Activated CD8-positive, alpha-beta T cell treated with anti-CD3 and anti-CD28 coated beads for 36 hours (primary cell): ENCODE data around the gene SNRNP48. TPM values are rescaled to one million over a fixed set of nuclear protein-coding genes. Genes with fewer than 3 reads are reported as not detected.

ENCODE experiments used
- ATAC-seq: fragments of 200-7000 bp; cut with Tn5 transposase; one replicate; pipeline ENCODE4 v1.10.0; 2021; ENCODE audit warnings: mild to moderate bottlenecking, moderate library complexity
- CTCF ChIA-PET: fragments of 350-600 bp; sonication (Branson Sonifier 250); formaldehyde crosslinking; loops from one replicate; lab custom pipeline; 2021; ENCODE audit warnings: antibody characterized with exemption; lab: Charles Lee
- POLR2A ChIA-PET: fragments of 350-600 bp; sonication (Branson Sonifier 250); formaldehyde crosslinking; loops from one replicate; lab custom pipeline; 2021; ENCODE audit warnings: antibody characterized with exemption; lab: Charles Lee
- DNase-seq: peaks from one replicate; pipeline ENCODE4 v3.0.0-alpha.2; 2020
- H3K27ac Mint-ChIP-seq: one replicate; pipeline ENCODE4 v1.8.0; 2021; ENCODE audit warnings: mild to moderate bottlenecking, mixed read lengths
- H3K27me3 Mint-ChIP-seq: one replicate; pipeline ENCODE4 v1.8.0; 2021; ENCODE audit warnings: mixed read lengths
- H3K36me3 Mint-ChIP-seq: one replicate; pipeline ENCODE4 v1.8.0; 2021; ENCODE audit warnings: low read depth, mixed read lengths
- H3K4me1 Mint-ChIP-seq: one replicate; pipeline ENCODE4 v1.8.0; 2021; ENCODE audit warnings: low read depth, mixed read lengths
- H3K4me3 Mint-ChIP-seq: one replicate; pipeline ENCODE4 v1.8.0; 2021; ENCODE audit warnings: mild to moderate bottlenecking, moderate library complexity, mixed read lengths
- H3K9me3 Mint-ChIP-seq: one replicate; pipeline ENCODE4 v1.8.0; 2021; ENCODE audit warnings: mixed read lengths
- CTCF ChIP-seq: fragments of 200-600 bp; IDR thresholded peaks from one replicate; pipeline ENCODE4 v1.8.0; 2022; ENCODE audit warnings: antibody characterized with exemption, mild to moderate bottlenecking
- intact Hi-C: fragments of 100-400 bp; cut with micrococcal nuclease; formaldehyde crosslinking; loops from one replicate; pipeline ENCODE4 v1.10.0; 2022
- total RNA-seq, 2 experiments: library from RNA; stranded (reverse); gene quantifications; one replicate each; pipeline ENCODE4 v1.2.3, GENCODE V29; 2021

Gene SNRNP48
- total RNA-seq, 2 experiments from 2014 or later = 19.8 to 22.4 TPM

DNA sequence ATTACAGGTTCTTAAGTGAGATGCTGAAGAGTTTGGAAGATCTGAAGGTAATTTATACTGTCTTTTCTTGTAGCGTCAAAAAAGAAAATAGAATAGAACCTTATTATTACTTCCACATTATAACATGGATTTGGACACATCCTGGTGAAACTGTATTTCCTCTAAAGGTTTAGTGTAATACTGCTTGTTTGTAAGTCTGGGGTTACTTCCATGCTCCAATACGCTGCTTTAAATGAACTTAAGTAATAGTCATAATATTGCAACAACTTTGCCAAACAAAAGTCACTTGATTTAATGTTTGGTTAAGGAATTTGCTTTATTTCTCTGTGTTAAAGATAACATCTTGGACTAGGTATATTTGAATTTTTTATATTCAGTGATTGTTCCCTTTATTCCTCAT, 11.5 kb upstream of the SNRNP48 start:
- Mint-ChIP-seq H3K4me3 (no peak overlapping the region), H3K27ac (no peak overlapping the region), H3K27me3 (peaks cover 9% of the 10 kb centered on the region), H3K9me3 (no peaks in the 10 kb centered on the region), H3K4me1 (no peaks in the 10 kb centered on the region), H3K36me3 (no peaks in the 10 kb centered on the region)
- TF ChIP-seq CTCF = no peak
- intact Hi-C loops = no loop called here
- ChIA-PET CTCF (interaction anchor here (1.4 kb wide), 1 partner anchor 11 kb away, joined by 4 read pairs; the partner anchor contains the start of gene SNRNP48), POLR2A (no interaction called here)
- no peak for ATAC-seq
- no peak for DNase-seq

DNA sequence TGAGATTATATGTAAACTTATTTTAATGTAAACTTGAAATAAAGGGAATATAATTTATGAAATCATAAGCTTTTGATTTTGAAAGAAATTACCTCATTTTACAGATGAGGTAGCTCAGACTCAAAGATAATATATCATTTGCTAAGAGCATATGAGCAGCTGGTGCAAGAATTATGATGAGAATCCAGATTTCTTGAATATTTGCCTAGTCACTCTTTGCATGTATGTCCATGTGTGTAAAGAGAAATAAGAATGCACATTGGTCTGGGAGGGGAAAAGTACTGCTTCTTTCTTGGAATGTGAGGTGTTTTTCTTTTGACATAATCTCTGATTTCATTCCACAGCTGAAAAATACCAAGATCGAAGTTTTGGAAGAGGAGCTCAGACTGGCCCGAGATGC, 11.1 kb upstream of the SNRNP48 start:
- H3K4me1 Mint-ChIP-seq = no peaks in the 10 kb centered on the region
- ChIA-PET CTCF (interaction anchor here (1.4 kb wide), 1 partner anchor 11 kb away, joined by 4 read pairs; the partner anchor contains the start of gene SNRNP48), POLR2A (no interaction called here)
- no peaks in the 10 kb centered on the region for H3K9me3 Mint-ChIP-seq
- no peak for DNase-seq
- intact Hi-C loops = no loop called here
- H3K27ac Mint-ChIP-seq = no peak overlapping the region
- no peak overlapping the region for H3K4me3 Mint-ChIP-seq
- no peak for ATAC-seq
- H3K36me3 Mint-ChIP-seq = no peaks in the 10 kb centered on the region
- TF ChIP-seq CTCF = no peak
- peaks cover 9% of the 10 kb centered on the region for H3K27me3 Mint-ChIP-seq

- Mint-ChIP-seq H3K4me3 (no peak overlapping the region), H3K9me3 (no peaks in the 10 kb centered on the region), H3K27me3 (peaks cover 7% of the 10 kb centered on the region), H3K36me3 (no peaks in the 10 kb centered on the region), H3K4me1 (no peaks in the 10 kb centered on the region), H3K27ac (no peak overlapping the region)
- POLR2A ChIA-PET = interaction anchor here (0.7 to 1.2 kb wide), 2 partner anchors 10 to 39 kb away, joined by 3 read pairs; partner anchors contain the start of genes DSP and SNRNP48
- DNase-seq (no peak), ATAC-seq (no peak)
- TF ChIP-seq CTCF = no peak
- intact Hi-C loops = no loop called here
- CTCF ChIA-PET = interaction anchor here (1.4 kb wide), 1 partner anchor 10 kb away, joined by 4 read pairs; the partner anchor contains the start of gene SNRNP48
Observed at GRCh38 chr6:7579851-7580250, 10.1 kb upstream of the SNRNP48 start.

DNA sequence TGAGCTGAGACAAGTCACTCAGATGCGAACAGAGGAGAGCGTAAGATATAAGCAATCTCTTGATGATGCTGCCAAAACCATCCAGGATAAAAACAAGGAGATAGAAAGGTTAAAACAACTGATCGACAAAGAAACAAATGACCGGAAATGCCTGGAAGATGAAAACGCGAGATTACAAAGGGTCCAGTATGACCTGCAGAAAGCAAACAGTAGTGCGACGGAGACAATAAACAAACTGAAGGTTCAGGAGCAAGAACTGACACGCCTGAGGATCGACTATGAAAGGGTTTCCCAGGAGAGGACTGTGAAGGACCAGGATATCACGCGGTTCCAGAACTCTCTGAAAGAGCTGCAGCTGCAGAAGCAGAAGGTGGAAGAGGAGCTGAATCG, 9.5 kb upstream of the SNRNP48 start:
- H3K27ac Mint-ChIP-seq = no peak overlapping the region

More for the DNA sequence above, 9.5 kb upstream of the SNRNP48 start:
- ATAC-seq (no peak), DNase-seq (no peak)
- Mint-ChIP-seq H3K27me3 (peaks cover 6% of the 10 kb centered on the region), H3K36me3 (no peaks in the 10 kb centered on the region), H3K9me3 (no peaks in the 10 kb centered on the region), H3K4me1 (no peaks in the 10 kb centered on the region), H3K4me3 (no peak overlapping the region)
- CTCF ChIA-PET = no interaction called here
- no peak for TF ChIP-seq CTCF
- POLR2A ChIA-PET = interaction anchor here (1.2 kb wide), 1 partner anchor 39 kb away, joined by 3 read pairs; the partner anchor contains the start of gene DSP
- intact Hi-C loops = no loop called here
